ENCODE data around the gene COLEC11.
"Not testable (repeated sequence)": the region's sequence is repeated elsewhere in the genome, so short reads cannot be mapped to it uniquely, and the experiment has no call there.

The COLEC11 gene

DNA sequence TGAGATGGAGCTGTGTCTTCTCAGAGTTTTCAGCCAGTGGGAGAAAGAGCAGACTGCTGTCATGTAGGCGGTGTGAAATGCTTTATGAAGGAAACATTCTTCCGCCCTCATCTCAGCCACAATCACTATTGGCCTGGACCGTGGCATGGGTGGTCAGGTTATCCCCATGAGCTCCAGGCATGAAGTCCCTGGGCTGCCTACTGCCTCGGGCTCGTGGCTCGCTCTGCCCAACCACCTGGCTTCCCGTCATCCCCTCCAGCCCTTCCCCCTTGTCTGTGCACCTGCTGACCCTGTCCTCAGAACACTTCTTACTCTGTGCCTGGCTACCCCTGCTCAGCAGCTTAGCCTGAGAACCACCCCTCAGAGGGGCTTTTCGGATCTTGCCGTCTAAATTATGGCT, 15.5 kb downstream of the COLEC11 start:
- H3K9me3 ChIP-seq (replicated peaks; ENCODE audit: low read length) = no peaks in the 10 kb centered on the region
- no peaks in the 10 kb centered on the region for H3K4me1 ChIP-seq (ENCODE audit: control insufficient read depth, insufficient read depth, low read length)
- H3K4me3 ChIP-seq (ENCODE audit: low read length) = no peak overlapping the region
- H3K27me3 ChIP-seq (ENCODE audit: control insufficient read depth, insufficient read depth, low read length) = peaks cover 13% of the 10 kb centered on the region
- H3K36me3 ChIP-seq (ENCODE audit: insufficient read depth, low read length) = no peaks in the 10 kb centered on the region
- H3K4me2 ChIP-seq (ENCODE audit: low read length) = no peak overlapping the region
- H3K9ac ChIP-seq (ENCODE audit: low read depth, low read length) = no peak overlapping the region

- Histone ChIP-seq H3K4me1 (ENCODE audit: control insufficient read depth, insufficient read depth, low read length) (no peaks in the 10 kb centered on the region), H3K27me3 (ENCODE audit: control insufficient read depth, insufficient read depth, low read length) (peaks cover 9% of the 10 kb centered on the region), H3K9me3 (replicated peaks; ENCODE audit: low read length) (no peaks in the 10 kb centered on the region), H3K4me2 (ENCODE audit: low read length) (no peak overlapping the region), H3K9ac (ENCODE audit: low read depth, low read length) (no peak overlapping the region), H3K36me3 (ENCODE audit: insufficient read depth, low read length) (no peaks in the 10 kb centered on the region), H3K4me3 (ENCODE audit: low read length) (no peak overlapping the region)
Measured at GRCh38 chr2:3610881-3611505, 16.1 kb downstream of the COLEC11 start.

DNA sequence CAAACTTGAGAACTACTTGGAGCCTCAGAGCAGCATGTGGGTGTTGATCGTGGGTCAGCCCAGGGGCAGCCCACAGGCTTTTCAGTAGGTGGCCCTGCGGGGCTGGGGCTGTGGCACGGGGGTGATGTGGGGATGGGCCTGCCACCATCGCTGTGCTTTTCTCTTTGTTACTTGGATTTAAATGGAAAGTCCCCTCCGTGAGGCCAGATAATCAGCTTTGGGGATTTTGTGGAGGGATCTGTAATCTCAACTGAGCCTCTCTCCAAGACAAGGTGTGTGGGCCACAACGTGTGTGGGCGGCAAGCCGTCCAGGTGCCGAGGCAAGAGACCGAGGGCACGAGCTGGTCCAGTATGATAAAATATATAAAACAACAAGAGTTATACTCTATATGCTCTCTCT, 16.7 kb downstream of the COLEC11 start:
- Histone ChIP-seq H3K36me3 (ENCODE audit: insufficient read depth, low read length) (no peaks in the 10 kb centered on the region), H3K4me2 (ENCODE audit: low read length) (no peak overlapping the region), H3K9me3 (replicated peaks; ENCODE audit: low read length) (no peaks in the 10 kb centered on the region), H3K4me1 (ENCODE audit: control insufficient read depth, insufficient read depth, low read length) (no peaks in the 10 kb centered on the region), H3K9ac (ENCODE audit: low read depth, low read length) (no peak overlapping the region), H3K4me3 (ENCODE audit: low read length) (no peak overlapping the region), H3K27me3 (ENCODE audit: control insufficient read depth, insufficient read depth, low read length) (peaks cover 6% of the 10 kb centered on the region)

GRCh38 chr2:3612639-3613523, 18.0 kb downstream of the COLEC11 start:
- no peaks in the 10 kb centered on the region for H3K4me1 ChIP-seq (ENCODE audit: control insufficient read depth, insufficient read depth, low read length)

GRCh38 chr2:3613524-3613905, 18.6 kb downstream of the COLEC11 start:
- Histone ChIP-seq H3K4me3 (ENCODE audit: low read length) (no peak overlapping the region), H3K9ac (ENCODE audit: low read depth, low read length) (no peak overlapping the region), H3K4me2 (ENCODE audit: low read length) (no peak overlapping the region), H3K27me3 (ENCODE audit: control insufficient read depth, insufficient read depth, low read length) (peaks cover 6% of the 10 kb centered on the region), H3K9me3 (replicated peaks; ENCODE audit: low read length) (no peaks in the 10 kb centered on the region), H3K4me1 (ENCODE audit: control insufficient read depth, insufficient read depth, low read length) (no peaks in the 10 kb centered on the region), H3K36me3 (ENCODE audit: insufficient read depth, low read length) (no peaks in the 10 kb centered on the region)

More at GRCh38 chr2:3612639-3613523, 18.0 kb downstream of the COLEC11 start:
- Histone ChIP-seq H3K9ac (ENCODE audit: low read depth, low read length) (no peak overlapping the region), H3K27me3 (ENCODE audit: control insufficient read depth, insufficient read depth, low read length) (peaks cover 6% of the 10 kb centered on the region), H3K4me3 (ENCODE audit: low read length) (no peak overlapping the region), H3K36me3 (ENCODE audit: insufficient read depth, low read length) (no peaks in the 10 kb centered on the region), H3K9me3 (replicated peaks; ENCODE audit: low read length) (no peaks in the 10 kb centered on the region), H3K4me2 (ENCODE audit: low read length) (no peak overlapping the region)

GRCh38 chr2:3614743-3615142, 19.8 kb downstream of the COLEC11 start:
- H3K36me3 ChIP-seq (ENCODE audit: insufficient read depth, low read length); H3K4me3 ChIP-seq (ENCODE audit: low read length); H3K4me1 ChIP-seq (ENCODE audit: control insufficient read depth, insufficient read depth, low read length); H3K9ac ChIP-seq (ENCODE audit: low read depth, low read length); H3K4me2 ChIP-seq (ENCODE audit: low read length); H3K9me3 ChIP-seq (replicated peaks; ENCODE audit: low read length); H3K27me3 ChIP-seq (ENCODE audit: control insufficient read depth, insufficient read depth, low read length): not testable (repeated sequence)

DNA sequence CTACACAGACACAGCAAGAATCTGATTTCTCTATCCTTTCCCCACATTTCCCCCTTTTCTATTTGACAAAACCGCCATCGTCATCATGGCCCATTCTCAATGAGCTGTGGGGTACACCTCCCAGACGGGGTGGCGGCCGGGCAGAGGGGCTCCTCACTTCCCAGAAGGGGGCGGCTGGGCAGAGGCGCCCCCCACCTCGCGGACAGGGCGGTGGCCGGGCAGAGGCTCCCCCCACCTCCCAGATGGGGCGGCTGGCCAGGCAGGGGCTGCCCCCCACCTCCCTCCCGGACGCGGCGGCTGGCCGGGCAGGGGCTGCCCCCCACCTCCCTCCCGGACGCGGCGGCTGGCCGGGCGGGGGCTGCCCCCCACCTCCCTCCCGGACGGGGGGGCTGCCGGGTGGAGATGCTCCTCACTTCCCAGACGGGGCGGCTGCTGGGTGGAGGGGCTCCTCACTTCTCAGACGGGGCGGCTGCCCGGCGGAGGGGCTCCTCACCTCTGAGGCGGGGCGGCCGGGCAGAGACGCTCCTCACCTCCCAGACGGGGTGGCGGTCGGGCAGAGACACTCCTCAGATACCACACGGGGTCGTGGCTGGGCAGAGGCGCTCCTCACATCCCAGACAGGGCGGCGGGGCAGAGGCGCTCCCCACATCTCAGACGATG, 20.8 kb downstream of the COLEC11 start:
- H3K36me3 ChIP-seq (ENCODE audit: insufficient read depth, low read length); H3K4me1 ChIP-seq (ENCODE audit: control insufficient read depth, insufficient read depth, low read length); H3K9ac ChIP-seq (ENCODE audit: low read depth, low read length); H3K9me3 ChIP-seq (replicated peaks; ENCODE audit: low read length); H3K4me2 ChIP-seq (ENCODE audit: low read length); H3K27me3 ChIP-seq (ENCODE audit: control insufficient read depth, insufficient read depth, low read length); H3K4me3 ChIP-seq (ENCODE audit: low read length): not testable (repeated sequence)

DNA sequence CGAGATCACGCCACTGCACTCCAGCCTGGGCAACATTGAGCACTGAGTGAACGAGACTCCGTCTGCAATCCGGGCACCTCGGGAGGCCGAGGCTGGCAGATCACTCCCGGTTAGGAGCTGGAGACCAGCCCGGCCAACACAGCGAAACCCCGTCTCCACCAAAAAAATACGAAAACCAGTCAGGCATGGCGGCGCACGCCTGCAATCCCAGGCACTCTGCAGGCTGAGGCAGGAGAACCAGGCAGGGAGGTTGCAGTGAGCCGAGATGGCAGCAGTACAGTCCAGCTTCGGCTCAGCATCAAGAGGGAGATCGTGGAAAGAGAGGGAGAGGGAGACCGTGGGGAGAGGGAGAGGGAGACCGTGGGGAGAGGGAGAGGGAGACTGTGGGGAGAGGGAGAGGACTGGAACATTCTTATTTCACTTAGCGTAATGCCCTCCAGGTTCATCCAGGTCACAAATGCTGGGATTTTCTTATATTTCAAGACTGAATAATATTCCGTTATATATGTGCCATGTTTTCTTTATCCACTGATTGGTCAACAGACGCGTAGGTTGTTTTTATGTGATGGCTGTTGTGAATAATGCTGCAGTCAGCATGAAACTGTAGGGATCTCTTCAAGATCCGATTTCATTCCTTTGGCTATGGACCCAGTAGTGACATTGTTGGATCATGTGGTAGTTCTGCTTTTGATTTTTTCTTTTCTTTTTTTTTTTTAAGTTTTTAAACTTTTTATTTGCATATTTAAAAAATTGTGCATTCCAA, 21.7 kb downstream of the COLEC11 start:
- H3K9ac ChIP-seq (ENCODE audit: low read depth, low read length); H3K36me3 ChIP-seq (ENCODE audit: insufficient read depth, low read length): not testable (repeated sequence)

DNA sequence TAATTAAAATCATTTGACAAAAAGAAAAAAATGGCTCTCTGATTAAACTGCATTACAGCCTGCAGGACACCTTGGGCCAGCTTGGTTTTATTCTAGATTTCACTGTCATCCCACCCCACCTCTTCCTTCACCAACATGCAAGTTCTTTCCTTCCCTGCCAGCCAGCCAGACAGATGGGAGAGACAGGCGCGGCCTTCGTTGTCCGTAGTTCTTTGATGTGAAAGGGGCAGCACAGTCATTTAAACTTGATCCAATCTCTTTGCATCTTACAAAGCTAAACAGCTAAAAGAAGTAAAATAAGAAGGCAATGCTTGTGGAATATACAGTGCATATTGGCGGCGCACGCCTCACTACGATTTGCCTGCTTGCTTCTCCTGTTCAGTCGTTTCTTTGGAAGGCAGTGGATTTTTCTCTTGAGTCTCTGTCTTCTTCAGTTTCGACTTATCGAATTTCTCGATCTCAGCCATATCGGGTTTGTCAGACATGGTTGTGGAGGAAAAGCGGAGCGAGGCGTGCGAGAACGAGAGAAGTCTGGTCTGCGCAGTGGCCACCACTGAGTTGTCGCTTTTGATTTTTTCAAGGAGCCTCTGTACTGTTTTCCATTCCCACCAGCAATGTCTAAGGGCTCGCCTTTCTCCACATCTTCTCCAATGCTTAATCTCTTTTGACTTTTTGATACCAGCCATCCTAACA, 22.4 kb downstream of the COLEC11 start:
- H3K4me1 ChIP-seq (ENCODE audit: control insufficient read depth, insufficient read depth, low read length) = no peaks in the 10 kb centered on the region
- no peak overlapping the region for H3K9ac ChIP-seq (ENCODE audit: low read depth, low read length)
- no peaks in the 10 kb centered on the region for H3K36me3 ChIP-seq (ENCODE audit: insufficient read depth, low read length)
- peaks cover 7% of the 10 kb centered on the region for H3K27me3 ChIP-seq (ENCODE audit: control insufficient read depth, insufficient read depth, low read length)
- no peak overlapping the region for H3K4me2 ChIP-seq (ENCODE audit: low read length)
- H3K9me3 ChIP-seq (replicated peaks; ENCODE audit: low read length) = no peaks in the 10 kb centered on the region
- no peak overlapping the region for H3K4me3 ChIP-seq (ENCODE audit: low read length)

More for the DNA sequence above, 21.7 kb downstream of the COLEC11 start:
- H3K27me3 ChIP-seq (ENCODE audit: control insufficient read depth, insufficient read depth, low read length); H3K4me1 ChIP-seq (ENCODE audit: control insufficient read depth, insufficient read depth, low read length); H3K9me3 ChIP-seq (replicated peaks; ENCODE audit: low read length); H3K4me3 ChIP-seq (ENCODE audit: low read length); H3K4me2 ChIP-seq (ENCODE audit: low read length): not testable (repeated sequence)

DNA sequence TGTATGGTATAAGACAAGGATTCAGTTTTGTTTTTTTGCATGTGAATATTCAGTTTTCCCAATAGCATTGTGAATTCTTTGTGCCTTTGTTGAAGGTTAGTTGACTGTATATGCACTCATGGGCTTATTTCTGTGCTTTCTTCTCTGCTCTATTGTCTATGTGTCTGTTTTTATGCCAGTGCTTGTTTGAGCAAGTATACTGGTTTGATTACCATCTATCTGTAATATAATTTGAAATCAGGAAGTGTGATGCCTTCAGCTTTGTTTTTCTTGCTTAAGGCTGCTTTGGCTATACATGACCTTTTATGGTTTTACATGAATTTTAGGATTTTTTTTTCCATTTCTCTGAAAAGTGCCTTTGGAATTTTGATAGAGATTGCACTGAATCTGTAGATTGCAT, 23.5 kb downstream of the COLEC11 start:
- Histone ChIP-seq H3K4me2 (ENCODE audit: low read length) (no peak overlapping the region), H3K27me3 (ENCODE audit: control insufficient read depth, insufficient read depth, low read length) (peaks cover 7% of the 10 kb centered on the region), H3K36me3 (ENCODE audit: insufficient read depth, low read length) (no peaks in the 10 kb centered on the region), H3K4me1 (ENCODE audit: control insufficient read depth, insufficient read depth, low read length) (no peaks in the 10 kb centered on the region), H3K9ac (ENCODE audit: low read depth, low read length) (no peak overlapping the region), H3K4me3 (ENCODE audit: low read length) (no peak overlapping the region), H3K9me3 (replicated peaks; ENCODE audit: low read length) (no peaks in the 10 kb centered on the region)

GRCh38 chr2:3619033-3619432, 24.1 kb downstream of the COLEC11 start:
- no peak overlapping the region for H3K4me3 ChIP-seq (ENCODE audit: low read length)
- no peaks in the 10 kb centered on the region for H3K4me1 ChIP-seq (ENCODE audit: control insufficient read depth, insufficient read depth, low read length)
- no peaks in the 10 kb centered on the region for H3K9me3 ChIP-seq (replicated peaks; ENCODE audit: low read length)
- H3K27me3 ChIP-seq (ENCODE audit: control insufficient read depth, insufficient read depth, low read length) = peaks cover 7% of the 10 kb centered on the region
- no peak overlapping the region for H3K9ac ChIP-seq (ENCODE audit: low read depth, low read length)
- H3K36me3 ChIP-seq (ENCODE audit: insufficient read depth, low read length) = no peaks in the 10 kb centered on the region
- no peak overlapping the region for H3K4me2 ChIP-seq (ENCODE audit: low read length)
